NCI-H2029 (cell line): ENCODE measurements around the gene PRKG1.
"Not testable (repeated sequence)": the region's sequence is repeated elsewhere in the genome, so short reads cannot be mapped to it uniquely, and the experiment has no call there.

Experiments
- DNase-seq: peaks from one replicate; lab custom pipeline; 2025; lab: John Stamatoyannopoulos, UW

Gene PRKG1

GRCh38 chr10:51510231-51510630 lies 435.9 kb downstream of the PRKG1 start:
- no peak for DNase-seq

- no peak for DNase-seq
These were observed 447.3 kb downstream of the PRKG1 start for GRCh38 chr10:51521605-51522004.

- no peak for DNase-seq
These were observed 448.6 kb downstream of the PRKG1 start for GRCh38 chr10:51522858-51523257.

GRCh38 chr10:51523440-51523839 lies 449.2 kb downstream of the PRKG1 start:
- no peak for DNase-seq

- DNase-seq: no peak
These were observed 449.8 kb downstream of the PRKG1 start for GRCh38 chr10:51524041-51524440.

GRCh38 chr10:51527522-51528219 lies 453.4 kb downstream of the PRKG1 start:
- DNase-seq: no peak

- DNase-seq: no peak
These were observed 454.2 kb downstream of the PRKG1 start for GRCh38 chr10:51528527-51528926.

- no peak for DNase-seq
These were observed 456.3 kb downstream of the PRKG1 start for GRCh38 chr10:51530541-51530940.

- DNase-seq: no peak
These were observed 457.8 kb downstream of the PRKG1 start for GRCh38 chr10:51532044-51532443.

- DNase-seq: no peak
These were observed 468.6 kb downstream of the PRKG1 start for GRCh38 chr10:51542853-51543252.

GRCh38 chr10:51544933-51545332 lies 470.6 kb downstream of the PRKG1 start:
- no peak for DNase-seq

- no peak for DNase-seq
These were observed 473.7 kb downstream of the PRKG1 start for GRCh38 chr10:51547941-51548340.

GRCh38 chr10:51552879-51553278 lies 478.6 kb downstream of the PRKG1 start:
- no peak for DNase-seq

- DNase-seq: no peak
These were observed 490.7 kb downstream of the PRKG1 start for GRCh38 chr10:51564896-51565510.

- no peak for DNase-seq
These were observed 493.0 kb downstream of the PRKG1 start for GRCh38 chr10:51567271-51567670.

- no peak for DNase-seq
These were observed 495.2 kb downstream of the PRKG1 start for GRCh38 chr10:51569467-51569866.

- DNase-seq: no peak
These were observed 500.2 kb downstream of the PRKG1 start for GRCh38 chr10:51574248-51575048.

GRCh38 chr10:51581196-51581595 lies 506.9 kb downstream of the PRKG1 start:
- DNase-seq: not testable (repeated sequence)

- DNase-seq: no peak
These were observed 509.7 kb downstream of the PRKG1 start for GRCh38 chr10:51583976-51584375.

- no peak for DNase-seq
These were observed 511.5 kb downstream of the PRKG1 start for GRCh38 chr10:51585742-51586141.

- DNase-seq: no peak
These were observed 514.7 kb downstream of the PRKG1 start for GRCh38 chr10:51588984-51589383.

- no peak for DNase-seq
These were observed 516.5 kb downstream of the PRKG1 start for GRCh38 chr10:51590818-51591217.

- no peak for DNase-seq
These were observed 522.4 kb downstream of the PRKG1 start for GRCh38 chr10:51596695-51597094.
